Measurements from ENCODE around the gene KAZN. TPM values are rescaled to one million over a fixed set of nuclear protein-coding genes. Genes with fewer than 3 reads are reported as not detected.

KAZN gene
- total RNA-seq, 1 donor from 2014 or later = 11.6 TPM

GRCh38 chr1:14912839-14913481, 314.5 kb downstream of the KAZN start:
- no peak for TF ChIP-seq CTCF (conservative IDR thresholded peaks at IDR 0.05)
- no peak overlapping the region for H3K27ac Mint-ChIP-seq (ENCODE audit: unreplicated experiment)
- H3K4me1 Mint-ChIP-seq = peaks cover 12% of the 10 kb centered on the region

GRCh38 chr1:14913482-14914177, 315.1 kb downstream of the KAZN start:
- H3K4me1 Mint-ChIP-seq = peaks cover 12% of the 10 kb centered on the region
- H3K36me3 Mint-ChIP-seq (ENCODE audit: low read depth) = no peaks in the 10 kb centered on the region
- no peak overlapping the region for H3K4me3 Mint-ChIP-seq
- H3K27ac Mint-ChIP-seq (ENCODE audit: unreplicated experiment) = no peak overlapping the region
- no peak for TF ChIP-seq CTCF (conservative IDR thresholded peaks at IDR 0.05)
- H3K27me3 Mint-ChIP-seq (ENCODE audit: low read depth) = no peaks in the 10 kb centered on the region
- DNase-seq (ENCODE audit: low read depth, low spot score) = no peak
- H3K9me3 Mint-ChIP-seq = no peaks in the 10 kb centered on the region

More at GRCh38 chr1:14912839-14913481, 314.5 kb downstream of the KAZN start:
- Mint-ChIP-seq H3K27me3 (ENCODE audit: low read depth) (no peaks in the 10 kb centered on the region), H3K4me3 (no peak overlapping the region), H3K9me3 (no peaks in the 10 kb centered on the region), H3K36me3 (ENCODE audit: low read depth) (no peaks in the 10 kb centered on the region)
- DNase-seq (ENCODE audit: low read depth, low spot score) = no peak

GRCh38 chr1:14914351-14914988, 316.0 kb downstream of the KAZN start:
- no peak for TF ChIP-seq CTCF (conservative IDR thresholded peaks at IDR 0.05)
- H3K36me3 Mint-ChIP-seq (ENCODE audit: low read depth) = no peaks in the 10 kb centered on the region
- no peak for DNase-seq (ENCODE audit: low read depth, low spot score)
- H3K9me3 Mint-ChIP-seq = no peaks in the 10 kb centered on the region
- peaks cover 8% of the 10 kb centered on the region for H3K4me1 Mint-ChIP-seq
- H3K27ac Mint-ChIP-seq (ENCODE audit: unreplicated experiment) = no peak overlapping the region
- no peak overlapping the region for H3K4me3 Mint-ChIP-seq
- peaks cover 3% of the 10 kb centered on the region for H3K27me3 Mint-ChIP-seq (ENCODE audit: low read depth)

- DNase-seq (ENCODE audit: low read depth, low spot score) = peak; percentile 68
- H3K36me3 Mint-ChIP-seq (ENCODE audit: low read depth) = no peaks in the 10 kb centered on the region
- H3K27ac Mint-ChIP-seq (ENCODE audit: unreplicated experiment) = no peak overlapping the region
- no peak overlapping the region for H3K4me3 Mint-ChIP-seq
- peaks cover 8% of the 10 kb centered on the region for H3K4me1 Mint-ChIP-seq
- H3K9me3 Mint-ChIP-seq = no peaks in the 10 kb centered on the region
- TF ChIP-seq CTCF (conservative IDR thresholded peaks at IDR 0.05) = peak; percentile 88
- peaks cover 3% of the 10 kb centered on the region for H3K27me3 Mint-ChIP-seq (ENCODE audit: low read depth)
These were observed 317.0 kb downstream of the KAZN start for GRCh38 chr1:14915356-14916054.

GRCh38 chr1:14919289-14919688, 320.8 kb downstream of the KAZN start:
- no peak for DNase-seq (ENCODE audit: low read depth, low spot score)
- no peaks in the 10 kb centered on the region for H3K9me3 Mint-ChIP-seq
- peaks cover 23% of the 10 kb centered on the region for H3K27me3 Mint-ChIP-seq (ENCODE audit: low read depth)
- no peak overlapping the region for H3K4me3 Mint-ChIP-seq
- H3K36me3 Mint-ChIP-seq (ENCODE audit: low read depth) = no peaks in the 10 kb centered on the region
- TF ChIP-seq CTCF (conservative IDR thresholded peaks at IDR 0.05) = no peak
- no peak overlapping the region for H3K27ac Mint-ChIP-seq (ENCODE audit: unreplicated experiment)
- H3K4me1 Mint-ChIP-seq = peaks cover 3% of the 10 kb centered on the region

Data from neural crest cell (in vitro differentiated cells).